Testis (tissue), 2 donors: Measurements from ENCODE around the gene TEX22.

Source experiments
- CTCF ChIP-seq, 3 experiments: fragments of 450-650 bp in 2 of 3; fragments of 200-600 bp in 1 of 3; sonication (generic) in 1 of 3; IDR thresholded peaks; one replicate each; pipeline ENCODE4 v1.5.1; 2016 to 2019; ENCODE audit warnings: antibody characterized with exemption in 3 of 3, mild to moderate bottlenecking in 2 of 3, moderate library complexity in 1 of 3
- POLR2A ChIP-seq: fragments of 450-650 bp; IDR thresholded peaks from one replicate; pipeline ENCODE4 v1.6.1; 2017; ENCODE audit warnings: antibody characterized with exemption, mild to moderate bottlenecking, moderate library complexity

- no peak for TF ChIP-seq CTCF (IDR thresholded peaks at IDR 0.05)
- TF ChIP-seq POLR2A = no peak
These were observed 34.8 kb downstream of the TEX22 start for GRCh38 chr14:105433161-105433605.
